ENCODE measurements around the gene SHH.

DNA sequence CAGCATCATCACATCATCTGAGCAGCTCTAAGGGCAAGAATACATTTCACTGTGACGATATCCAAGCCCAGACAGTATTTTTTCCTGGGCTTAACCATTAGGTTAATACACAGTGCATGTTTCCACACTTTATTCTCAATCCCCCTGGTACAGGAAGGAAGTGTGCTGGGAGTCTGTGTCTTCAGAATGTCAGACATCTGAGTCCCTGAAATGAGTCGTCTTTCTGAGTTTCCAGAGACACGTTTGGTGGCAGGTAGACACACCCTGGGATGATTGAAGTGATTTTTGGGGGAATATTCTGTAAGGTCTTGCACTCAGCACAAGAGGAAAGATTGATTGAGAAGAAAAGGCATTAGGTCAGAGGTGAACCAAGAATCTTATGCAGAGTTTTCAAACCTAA, 13.1 kb upstream of the SHH start:
- TF ChIP-seq CTCF (optimal IDR thresholded peaks at IDR 0.05 in 1 of 3, IDR thresholded peaks at IDR 0.05 in 1 of 3, conservative IDR thresholded peaks at IDR 0.05 in 1 of 3; ENCODE audit: extremely low read depth in 1 of 3, insufficient read depth in 2 of 3, low read length in 3 of 3) (no peak), EZH2 (IDR thresholded peaks at IDR 0.05; ENCODE audit: low read length) (no peak)
